Mucosa of stomach (tissue), 1 donor: ENCODE measurements around the gene SPIN2B.
"Not testable (repeated sequence)": the region's sequence is repeated elsewhere in the genome, so short reads cannot be mapped to it uniquely, and the experiment has no call there.

Experiments used
- H3K27me3 ChIP-seq: one replicate; pipeline ENCODE4 v1.7.0; 2013; ENCODE audit warnings: mild to moderate bottlenecking, low read length; ENCODE audit not compliant: control insufficient read depth, insufficient read depth
- H3K36me3 ChIP-seq: one replicate; pipeline ENCODE4 v1.7.0; 2013; ENCODE audit warnings: low read length; ENCODE audit not compliant: control insufficient read depth, insufficient read depth
- H3K4me1 ChIP-seq: one replicate; pipeline ENCODE4 v1.7.0; 2013; ENCODE audit warnings: mild to moderate bottlenecking, low read length; ENCODE audit not compliant: control insufficient read depth, insufficient read depth
- H3K4me3 ChIP-seq: one replicate; pipeline ENCODE4 v1.7.0; 2013; ENCODE audit warnings: low read length
- H3K9ac ChIP-seq: one replicate; pipeline ENCODE4 v1.7.0; 2013; ENCODE audit warnings: mild to moderate bottlenecking, low read length, moderate library complexity
- H3K9me3 ChIP-seq: one replicate; pipeline ENCODE4 v1.7.0; 2013; ENCODE audit warnings: mild to moderate bottlenecking, low read length, moderate library complexity; ENCODE audit not compliant: control insufficient read depth
- donor health status: Pancreatic carcinoma.

The SPIN2B gene

DNA sequence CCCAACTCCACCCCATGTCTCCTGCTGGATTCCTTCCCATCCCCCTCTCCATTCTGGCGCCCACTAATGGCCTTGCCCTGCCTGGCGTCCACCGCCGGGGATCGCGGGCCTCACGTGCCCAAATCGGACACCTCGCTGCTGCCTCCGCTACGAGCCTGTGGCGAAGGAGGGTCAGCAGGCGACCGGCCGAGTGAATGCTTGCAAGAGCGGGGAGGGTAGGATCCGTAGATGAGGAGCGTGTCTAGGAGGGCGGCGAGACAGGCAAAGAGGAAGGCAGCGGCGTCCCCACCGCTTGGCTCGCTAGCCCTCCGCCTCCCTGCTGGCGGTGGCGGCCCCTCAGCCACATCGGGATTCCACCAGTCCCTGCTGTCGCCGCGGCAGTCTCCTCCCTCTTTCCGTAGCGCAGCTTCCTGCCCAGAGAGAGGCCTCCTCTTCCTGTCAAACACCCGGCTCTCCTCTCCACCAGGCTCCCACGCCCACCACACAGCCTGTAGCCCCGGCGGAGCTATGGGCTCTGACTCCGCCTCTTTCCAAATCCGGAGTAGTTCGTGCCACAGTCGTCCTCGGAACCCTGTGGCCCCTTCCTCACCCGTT, at the start of gene SPIN2B:
Gene SPIN2B, minus strand, starts transcription at position 387 of the 594 bp plus-strand sequence.
- H3K9ac ChIP-seq: peak within 1 kb of the TSS; percentile 61
- H3K4me1 ChIP-seq: no peaks in the 10 kb centered on the region
- no peaks in the 10 kb centered on the region for H3K9me3 ChIP-seq
- no peaks in the 10 kb centered on the region for H3K36me3 ChIP-seq
- H3K4me3 ChIP-seq: peak within 1 kb of the TSS; percentile 41
- no peaks in the 10 kb centered on the region for H3K27me3 ChIP-seq

DNA sequence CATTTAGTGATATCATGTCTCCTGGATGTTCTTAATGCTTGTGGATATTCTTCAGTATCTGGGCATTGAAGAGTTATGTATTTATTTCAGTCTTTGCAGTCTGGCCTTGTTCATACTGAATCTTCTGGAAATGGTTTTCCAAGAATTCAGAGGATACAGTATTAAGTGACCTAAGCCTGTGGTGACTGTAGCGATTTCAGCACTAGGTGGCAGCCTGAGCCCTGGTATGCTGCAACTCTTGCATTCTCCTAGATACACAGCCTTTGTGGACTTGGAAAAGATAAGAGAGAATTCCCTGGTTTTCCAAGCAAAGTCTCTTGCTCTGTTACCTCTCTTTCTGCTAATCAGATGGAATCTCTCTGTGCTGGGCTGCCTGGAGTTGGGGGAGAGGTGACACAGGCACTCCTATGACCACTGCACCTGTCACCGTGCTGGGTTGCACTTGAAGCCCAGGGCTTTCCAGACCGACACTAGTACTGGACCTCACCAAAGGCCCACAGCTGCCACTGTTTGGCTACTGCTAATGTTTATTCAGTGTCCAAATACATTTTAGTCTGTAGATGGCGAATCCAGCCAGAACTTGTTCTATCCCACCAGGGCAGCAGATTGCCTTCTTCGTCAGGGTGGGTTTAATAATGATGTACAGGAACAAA, 35.2 kb upstream of the SPIN2B start:
- Histone ChIP-seq H3K9me3 (no peaks in the 10 kb centered on the region), H3K4me3 (no peak overlapping the region), H3K4me1 (no peaks in the 10 kb centered on the region), H3K9ac (no peak overlapping the region), H3K36me3 (no peaks in the 10 kb centered on the region), H3K27me3 (no peaks in the 10 kb centered on the region)

DNA sequence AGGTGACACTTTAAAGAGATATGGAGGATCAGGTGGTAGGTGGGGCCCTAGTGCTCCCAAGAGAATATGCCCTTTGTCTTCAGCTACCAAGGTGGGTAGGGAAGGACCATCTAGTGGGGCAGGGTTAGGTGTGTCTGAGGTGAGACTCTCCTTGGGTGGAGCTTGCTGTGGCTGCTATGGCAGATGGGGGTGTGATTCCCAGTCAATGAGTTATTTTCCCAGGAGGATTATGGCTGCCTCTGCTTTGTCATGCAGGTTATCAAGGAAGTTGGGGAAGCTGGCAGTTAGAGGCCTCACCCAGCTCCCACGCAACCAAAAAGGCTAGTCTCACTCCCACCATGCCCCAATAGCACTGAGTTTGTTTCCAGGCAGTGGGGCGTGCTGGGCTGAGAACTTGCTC, 33.8 kb upstream of the SPIN2B start:
- Histone ChIP-seq H3K9ac (no peak overlapping the region), H3K4me1 (no peaks in the 10 kb centered on the region), H3K9me3 (no peaks in the 10 kb centered on the region), H3K27me3 (no peaks in the 10 kb centered on the region), H3K4me3 (no peak overlapping the region), H3K36me3 (no peaks in the 10 kb centered on the region)

DNA sequence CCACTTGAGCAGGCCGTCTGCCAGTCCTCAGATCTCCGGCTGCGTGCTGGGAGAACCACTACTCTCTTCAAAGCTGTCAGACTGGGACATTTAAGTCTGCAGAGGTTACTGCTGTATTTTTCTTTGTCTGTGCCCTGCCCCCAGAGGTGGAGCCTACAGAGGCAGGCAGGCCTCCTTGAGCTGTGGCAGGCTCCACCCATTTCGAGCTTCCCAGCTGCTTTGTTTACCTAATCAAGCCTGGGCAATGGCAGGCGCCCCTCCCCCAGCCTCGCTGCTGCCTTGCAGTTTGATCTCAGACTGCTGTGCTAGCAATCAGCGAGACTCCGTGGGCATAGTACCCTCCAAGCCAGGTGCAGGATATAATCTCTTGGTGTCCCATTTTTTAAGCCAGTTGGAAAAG, 30.9 kb upstream of the SPIN2B start:
- not testable (repeated sequence) for H3K4me3 ChIP-seq, H3K36me3 ChIP-seq, H3K9ac ChIP-seq, H3K4me1 ChIP-seq, H3K9me3 ChIP-seq, H3K27me3 ChIP-seq

DNA sequence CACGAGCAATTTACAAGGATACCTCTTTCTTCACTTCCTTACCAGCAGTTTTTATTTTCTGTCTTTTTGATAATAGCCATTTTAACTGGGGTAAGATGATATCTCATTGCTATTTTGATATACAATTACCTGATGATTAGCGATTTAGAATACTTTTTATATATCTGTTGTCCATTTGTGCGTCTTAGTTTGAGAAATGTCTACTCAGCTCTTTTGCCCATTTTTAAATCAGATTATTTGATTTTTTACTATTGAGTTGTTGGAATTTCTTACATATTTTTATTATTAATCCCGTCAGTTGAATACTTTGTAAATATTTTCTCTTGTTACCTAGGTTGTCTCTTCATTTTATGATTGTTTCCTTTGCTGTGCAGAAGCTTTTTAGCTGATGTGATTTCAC, 17.3 kb upstream of the SPIN2B start:
- Histone ChIP-seq H3K9ac (no peak overlapping the region), H3K4me1 (no peaks in the 10 kb centered on the region), H3K36me3 (no peaks in the 10 kb centered on the region), H3K4me3 (no peak overlapping the region), H3K27me3 (no peaks in the 10 kb centered on the region), H3K9me3 (no peaks in the 10 kb centered on the region)

DNA sequence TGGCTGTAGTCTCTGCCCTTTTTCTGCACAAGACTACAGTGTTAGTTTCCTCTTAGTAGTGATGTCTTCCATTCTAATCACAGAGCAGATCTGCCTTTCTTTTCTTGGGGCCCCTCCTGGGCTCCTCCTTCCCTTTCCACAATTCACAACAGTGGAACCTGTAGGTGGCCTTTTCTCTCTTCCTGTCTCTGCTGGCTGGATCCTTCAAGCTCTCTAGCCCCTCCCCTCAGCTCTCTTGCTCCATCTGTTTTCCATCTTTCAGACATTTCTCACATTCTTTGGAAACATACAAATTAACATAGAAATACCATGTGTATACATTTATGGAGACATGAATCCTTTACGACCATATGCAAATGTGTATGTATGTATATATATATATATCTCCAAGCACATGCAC, 16.2 kb upstream of the SPIN2B start:
- H3K4me1 ChIP-seq: no peaks in the 10 kb centered on the region
- H3K36me3 ChIP-seq: no peaks in the 10 kb centered on the region
- H3K9me3 ChIP-seq: no peaks in the 10 kb centered on the region
- H3K4me3 ChIP-seq: no peak overlapping the region
- no peak overlapping the region for H3K9ac ChIP-seq
- no peaks in the 10 kb centered on the region for H3K27me3 ChIP-seq

DNA sequence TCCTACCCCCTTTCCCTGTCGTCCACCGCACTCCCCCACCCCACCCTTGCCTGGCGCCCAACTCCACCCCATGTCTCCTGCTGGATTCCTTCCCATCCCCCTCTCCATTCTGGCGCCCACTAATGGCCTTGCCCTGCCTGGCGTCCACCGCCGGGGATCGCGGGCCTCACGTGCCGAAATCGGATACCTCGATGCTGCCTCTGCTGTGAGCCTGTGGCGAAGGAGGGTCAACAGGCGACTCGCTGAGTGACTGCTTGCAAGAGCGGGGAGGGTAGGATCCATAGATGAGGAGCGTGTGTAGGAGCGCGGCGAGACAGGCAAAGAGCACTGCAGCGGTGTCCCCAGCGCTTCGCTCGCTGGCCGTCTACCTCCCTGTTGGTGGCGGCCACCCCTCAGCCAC, 15.7 kb upstream of the SPIN2B start, which contains the start of gene SPIN2A:
Gene SPIN2A, minus strand, starts transcription at position 325 of the 400 bp plus-strand sequence. CDS start 800 bp downstream, outside the sequence.
- H3K9me3 ChIP-seq, H3K9ac ChIP-seq, H3K4me3 ChIP-seq, H3K27me3 ChIP-seq, H3K4me1 ChIP-seq, H3K36me3 ChIP-seq: not testable (repeated sequence)

DNA sequence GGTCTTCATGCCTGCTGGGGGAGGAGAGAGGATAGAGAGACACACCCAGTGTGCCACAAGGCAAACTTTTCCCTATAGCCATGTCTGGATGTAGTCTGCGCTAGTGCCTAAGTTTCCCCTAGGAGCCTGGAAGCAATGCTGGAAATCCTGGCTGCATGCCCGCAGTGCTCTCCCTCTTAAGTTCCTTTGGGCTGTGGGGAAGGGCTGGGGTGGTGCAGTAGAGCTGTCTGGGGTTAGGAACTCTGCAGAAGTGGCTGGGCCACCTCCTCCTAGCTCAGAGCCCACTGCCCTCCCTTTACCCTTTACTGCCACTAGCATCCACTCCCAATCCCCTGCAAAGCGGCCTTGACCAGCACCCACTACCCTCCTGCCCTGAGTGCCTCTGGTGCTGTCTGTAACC, 15.2 kb upstream of the SPIN2B start:
- not testable (repeated sequence) for H3K9me3 ChIP-seq, H3K27me3 ChIP-seq, H3K4me3 ChIP-seq, H3K9ac ChIP-seq, H3K4me1 ChIP-seq, H3K36me3 ChIP-seq

DNA sequence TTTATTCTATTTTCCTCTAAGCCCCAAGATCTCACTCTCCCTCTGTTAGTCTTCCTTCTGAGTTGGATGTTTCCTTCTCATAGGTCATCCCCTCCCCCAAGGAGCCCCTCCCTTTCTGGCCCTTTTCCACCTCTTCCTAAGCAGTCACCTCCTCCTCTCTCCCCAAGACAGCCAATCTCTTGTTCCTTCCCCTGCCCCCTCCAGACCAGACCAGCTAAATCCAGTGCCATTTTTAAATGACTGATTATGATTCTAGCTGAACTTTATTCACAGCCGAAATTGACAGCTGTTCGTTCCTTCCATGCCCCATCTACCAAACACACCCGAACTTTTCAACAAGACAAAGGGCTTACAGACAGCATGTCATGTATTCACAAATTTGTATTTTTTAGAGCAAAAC, 13.9 kb upstream of the SPIN2B start:
- Histone ChIP-seq H3K4me1 (no peaks in the 10 kb centered on the region), H3K9me3 (no peaks in the 10 kb centered on the region), H3K4me3 (no peak overlapping the region), H3K36me3 (no peaks in the 10 kb centered on the region), H3K27me3 (no peaks in the 10 kb centered on the region), H3K9ac (no peak overlapping the region)

DNA sequence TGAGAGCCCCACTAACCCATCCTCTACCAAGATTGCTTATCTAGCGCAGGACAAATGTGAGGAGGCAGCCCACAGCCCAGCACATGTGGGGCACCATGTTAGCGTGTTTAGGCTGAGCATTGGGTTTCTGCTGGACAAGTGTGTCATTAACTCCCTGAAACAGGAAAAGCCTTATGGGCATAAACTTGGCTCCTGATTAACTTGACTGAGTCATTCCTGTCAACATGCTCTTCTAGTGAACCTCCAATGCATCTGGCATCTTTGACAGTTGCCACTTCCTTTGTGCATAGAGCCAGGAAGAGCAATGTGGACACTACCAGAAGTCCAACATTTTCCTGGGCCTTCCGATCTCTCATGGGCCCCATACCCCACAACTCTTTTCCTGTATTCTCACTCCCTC, 13.4 kb upstream of the SPIN2B start:
- Histone ChIP-seq H3K4me3 (no peak overlapping the region), H3K4me1 (no peaks in the 10 kb centered on the region), H3K27me3 (no peaks in the 10 kb centered on the region), H3K9me3 (no peaks in the 10 kb centered on the region), H3K36me3 (no peaks in the 10 kb centered on the region), H3K9ac (no peak overlapping the region)

DNA sequence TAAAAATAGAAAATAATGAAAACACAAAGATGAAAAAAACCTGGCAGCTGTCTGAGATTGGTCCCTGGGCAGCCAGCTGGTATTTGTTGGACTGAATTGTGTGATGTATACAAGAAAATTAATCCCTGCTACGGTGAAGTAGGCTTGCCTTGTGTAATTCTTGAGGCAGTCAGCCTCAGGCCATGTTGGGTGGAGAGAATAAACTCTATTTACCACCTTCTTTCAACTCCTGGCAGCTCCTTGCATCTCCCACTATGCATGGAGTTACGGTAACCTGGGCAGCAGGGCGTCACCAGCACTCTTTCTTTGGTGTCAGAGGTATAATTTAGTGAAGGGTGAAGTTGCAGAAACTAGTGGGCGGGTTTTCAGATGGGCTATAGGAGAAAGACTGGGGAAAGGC, 12.4 kb upstream of the SPIN2B start:
- Histone ChIP-seq H3K36me3 (no peaks in the 10 kb centered on the region), H3K9ac (no peak overlapping the region), H3K4me3 (no peak overlapping the region), H3K27me3 (no peaks in the 10 kb centered on the region), H3K4me1 (no peaks in the 10 kb centered on the region), H3K9me3 (no peaks in the 10 kb centered on the region)

DNA sequence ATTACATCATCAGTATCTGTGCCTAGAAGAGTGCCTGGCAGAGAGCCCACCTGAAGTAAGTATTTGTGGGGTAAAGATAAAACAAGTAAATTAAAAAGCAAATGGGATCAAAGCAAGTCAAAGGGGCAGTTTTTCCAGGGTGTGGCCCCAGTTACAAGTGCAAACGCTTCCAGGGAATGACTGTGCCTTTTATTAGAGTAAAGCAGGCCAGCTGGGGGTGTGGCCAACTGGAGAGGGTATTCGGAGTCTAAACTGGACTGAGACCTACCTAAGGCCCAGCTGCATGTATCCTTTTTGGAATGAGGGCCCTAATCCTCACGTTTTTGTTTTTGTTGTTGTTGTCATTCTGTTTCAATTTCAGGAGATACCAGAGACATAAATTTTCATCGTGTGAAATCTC, 11.9 kb upstream of the SPIN2B start:
- not testable (repeated sequence) for H3K9ac ChIP-seq, H3K36me3 ChIP-seq, H3K4me1 ChIP-seq, H3K27me3 ChIP-seq, H3K4me3 ChIP-seq, H3K9me3 ChIP-seq

DNA sequence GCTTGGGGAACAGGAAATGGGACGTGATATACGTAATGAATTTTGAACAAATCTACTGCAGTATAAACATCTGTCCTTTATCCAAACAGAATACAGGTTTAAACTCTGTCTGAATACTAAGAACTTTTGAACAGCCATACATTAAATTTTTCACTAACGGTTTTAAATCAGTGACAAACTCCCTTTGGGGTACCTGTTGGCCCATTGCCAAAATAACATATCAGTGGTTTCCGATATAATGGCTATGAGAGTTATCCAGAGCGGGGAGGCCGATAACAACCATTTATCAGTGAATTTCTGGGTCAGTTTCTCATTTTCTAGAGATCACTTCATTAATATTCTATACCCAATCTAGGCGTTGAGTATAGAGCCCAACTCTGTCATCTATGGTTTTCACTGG, 10.7 kb upstream of the SPIN2B start:
- H3K36me3 ChIP-seq: no peaks in the 10 kb centered on the region
- H3K4me1 ChIP-seq: no peaks in the 10 kb centered on the region
- no peak overlapping the region for H3K4me3 ChIP-seq
- no peaks in the 10 kb centered on the region for H3K9me3 ChIP-seq
- no peak overlapping the region for H3K9ac ChIP-seq
- H3K27me3 ChIP-seq: no peaks in the 10 kb centered on the region
